Spleen (tissue), 11 donors: Measurements from ENCODE around the gene NEURL1. TPM values are rescaled to one million over a fixed set of nuclear protein-coding genes. Genes with fewer than 3 reads are reported as not detected.

Experiments
- DNase-seq: peaks from one replicate; pipeline ENCODE4 v3.0.0-alpha.2; 2020
- H3K27ac ChIP-seq, 8 donors: fragments of 200-600 bp; sonication (generic) in 7 of 8; 1 replicate in 4 of 8; 2 replicates in 4 of 8; pipeline versions ENCODE4 v1.5.0 to v1.8.0; 2016 to 2021; ENCODE audit warnings: inconsistent platforms in 4 of 8, mild to moderate bottlenecking in 4 of 8, moderate library complexity in 1 of 8
- H3K27me3 ChIP-seq, 7 donors: fragments of 200-600 bp; sonication (generic) in 6 of 7; replicated peaks in 1 of 7; 1 replicate in 4 of 7; 2 replicates in 3 of 7; pipeline versions ENCODE4 v1.5.0 to v1.8.0; 2016 to 2021; ENCODE audit warnings: inconsistent platforms in 3 of 7, mild to moderate bottlenecking in 1 of 7
- H3K36me3 ChIP-seq, 6 donors: fragments of 200-600 bp; sonication (generic) in 5 of 6; 1 replicate in 4 of 6; 2 replicates in 2 of 6; pipeline versions ENCODE4 v1.5.0 to v1.8.0; 2016 to 2021; ENCODE audit warnings: inconsistent platforms in 2 of 6
- H3K4me1 ChIP-seq, 6 donors: fragments of 200-600 bp; sonication (generic) in 5 of 6; 1 replicate in 3 of 6; 2 replicates in 3 of 6; pipeline versions ENCODE4 v1.5.0 to v1.8.0; 2016 to 2021; ENCODE audit warnings: inconsistent platforms in 3 of 6
- H3K4me3 ChIP-seq, 8 donors: fragments of 200-600 bp; sonication (generic) in 7 of 8; 1 replicate in 4 of 8; 2 replicates in 4 of 8; pipeline versions ENCODE4 v1.5.0 to v1.8.0; 2016 to 2021; ENCODE audit warnings: inconsistent platforms in 4 of 8, mild to moderate bottlenecking in 4 of 8, moderate library complexity in 2 of 8
- H3K9me3 ChIP-seq, 8 donors: fragments of 200-600 bp; sonication (generic) in 7 of 8; 1 replicate in 4 of 8; 2 replicates in 4 of 8; pipeline versions ENCODE4 v1.5.0 to v1.8.0; 2016 to 2021; ENCODE audit warnings: inconsistent platforms in 4 of 8
- CTCF ChIP-seq, 11 experiments: fragments of 200-600 bp in 7 of 11; fragments of 450-650 bp in 4 of 11; sonication (generic) in 4 of 11; IDR thresholded peaks in 8 of 11; conservative IDR thresholded peaks in 3 of 11; 1 replicate in 7 of 11; 2 replicates in 4 of 11; pipeline versions ENCODE4 v1.4.0 to v1.8.0; 2016 to 2021; ENCODE audit warnings: antibody characterized with exemption in 11 of 11, inconsistent platforms in 4 of 11, mild to moderate bottlenecking in 1 of 11
- POLR2A ChIP-seq, 3 donors: fragments of 450-650 bp; IDR thresholded peaks; one replicate each; pipeline ENCODE4 v1.5.1; 2017; ENCODE audit warnings: antibody characterized with exemption in 3 of 3, mild to moderate bottlenecking in 1 of 3
- POLR2AphosphoS5 ChIP-seq, 3 donors: sonication (generic); formaldehyde crosslinking; IDR thresholded peaks; one replicate each; pipeline ENCODE4 v1.5.1; 2017; ENCODE audit warnings: antibody characterized with exemption in 3 of 3
- WGBS, 5 donors: extraction: QIAGEN DNeasy Blood & Tissue Kit in 3 of 5; methylation state at CpG; one replicate each; pipeline versions ENCODE4 v1.1.5 to v1.1.7; 2013 to 2018; 5-methylcytosine and 5-hydroxymethylcytosine counted together
- intact Hi-C: fragments of 100-400 bp; cut with DNase I; formaldehyde crosslinking; loops from one replicate; pipeline ENCODE4 v1.15.0; 2023; ENCODE audit warnings: low total_unique reads
- polyA plus RNA-seq, 3 donors: library from polyadenylated mRNA; stranded (reverse); fragments of 200-250 nt; gene quantifications; one replicate each; pipeline ENCODE4 v1.2.1, GENCODE V29; 2013
- total RNA-seq, 7 donors: library from RNA; depleted of rRNA in 3 of 7; stranded (reverse); fragments of >200 nt in 3 of 7; fragmentation: NEBNext Ultra II Directional in 4 of 7; extraction: Animal tissue kit (Norgen Biotek cat#: 25700) in 4 of 7; gene quantifications; one replicate each; pipeline versions ENCODE4 v1.1.0 to v1.2.1, GENCODE V29; 2016 to 2021
- donor health status: healthy with polysubstance abuse.
- donor health status: DM: no; HTN: no; CAD: no; lungs with moderate emphysema.
- donor health status: DM: no; HTN: no; CAD: no.
- donor health status: Bipolar disorder and iron deficiency.
- donor health status: healthy.
- donor health status: DM: no; HTN: no; CAD: no.
- donor health status: DM: yes; HTN: yes; CAD: no.

NEURL1 gene
- total and polyA plus RNA-seq, 10 donors: 0.43 to 3.6 (median 2.3) TPM

GRCh38 chr10:103491729-103492364 is 1.7 kb upstream of the NEURL1 start:
- Histone ChIP-seq H3K9me3 (no peaks in the 10 kb centered on the region), H3K4me1 (peaks cover 7 to 40% (median 24%) of the 10 kb centered on the region in 6 donors), H3K4me3 (no peak overlapping the region), H3K36me3 (no peaks in the 10 kb centered on the region), H3K27me3 (peaks cover 0 to 48% (median 27%) of the 10 kb centered on the region in 7 donors), H3K27ac (no peak overlapping the region)
- no peak for DNase-seq
- no peak for TF ChIP-seq POLR2AphosphoS5 (IDR thresholded peaks at IDR 0.05)
- WGBS, 5 donors: 82 to 88% (median 84%) methylated on average over 7 of the region's 7 CpGs
- intact Hi-C loops: no loop called here

GRCh38 chr10:103492655-103493261 is 747 bp upstream of the NEURL1 start:
- TF ChIP-seq CTCF (IDR thresholded peaks at IDR 0.05 in 8 of 11, conservative IDR thresholded peaks at IDR 0.05 in 3 of 11): no peak
- TF ChIP-seq POLR2A (IDR thresholded peaks at IDR 0.05): no peak
- TF ChIP-seq POLR2AphosphoS5 (IDR thresholded peaks at IDR 0.05): no peak
- no peak for DNase-seq
- 53 to 73% (median 65%) methylated on average over 4 to 5 of the region's 5 CpGs for WGBS, 5 donors
- Histone ChIP-seq H3K4me1 (peaks cover 7 to 40% (median 24%) of the 10 kb centered on the region in 6 donors), H3K4me3 (peak overlapping the region in 4 of 8 donors; percentile 48 to 82 (median 64)), H3K9me3 (no peaks in the 10 kb centered on the region), H3K27me3 (peaks cover 0 to 54% (median 27%) of the 10 kb centered on the region in 7 donors), H3K36me3 (no peaks in the 10 kb centered on the region), H3K27ac (no peak overlapping the region)
- intact Hi-C loops: no loop called here

- H3K9me3 ChIP-seq: no peaks in the 10 kb centered on the region
- peak overlapping the region; percentile 38 to 82 (median 60) for H3K4me3 ChIP-seq
- no peaks in the 10 kb centered on the region for H3K36me3 ChIP-seq
- no peak overlapping the region for H3K27ac ChIP-seq
- DNase-seq: peak; percentile 75
- H3K4me1 ChIP-seq: peaks cover 7 to 40% (median 24%) of the 10 kb centered on the region in 6 donors
- H3K27me3 ChIP-seq: peaks cover 0 to 55% (median 27%) of the 10 kb centered on the region in 7 donors
- intact Hi-C loops: no loop called here
- TF ChIP-seq POLR2A (IDR thresholded peaks at IDR 0.05): no peak
- TF ChIP-seq CTCF (IDR thresholded peaks at IDR 0.05 in 8 of 11, conservative IDR thresholded peaks at IDR 0.05 in 3 of 11): no peak
- no peak for TF ChIP-seq POLR2AphosphoS5 (IDR thresholded peaks at IDR 0.05)
- 1 to 19% (median 3%) methylated on average over 13 to 92 of the region's 92 CpGs for WGBS, 5 donors
These were observed 692 bp downstream of the NEURL1 start for GRCh38 chr10:103493916-103494877.

- no peak for TF ChIP-seq POLR2AphosphoS5 (IDR thresholded peaks at IDR 0.05)
- no peak for TF ChIP-seq POLR2A (IDR thresholded peaks at IDR 0.05)
- no peak for TF ChIP-seq CTCF (IDR thresholded peaks at IDR 0.05 in 8 of 11, conservative IDR thresholded peaks at IDR 0.05 in 3 of 11)
- Histone ChIP-seq H3K4me1 (peaks cover 7 to 38% (median 24%) of the 10 kb centered on the region in 6 donors), H3K9me3 (no peaks in the 10 kb centered on the region), H3K4me3 (no peak overlapping the region), H3K27me3 (peaks cover 0 to 64% (median 27%) of the 10 kb centered on the region in 7 donors), H3K27ac (no peak overlapping the region), H3K36me3 (no peaks in the 10 kb centered on the region)
- intact Hi-C loops: no loop called here
- DNase-seq: no peak
- WGBS, 5 donors: 84 to 90% (median 87%) methylated on average over 3 of the region's 3 CpGs
These were observed 1.8 kb downstream of the NEURL1 start for GRCh38 chr10:103495321-103495720.
